GM23338 (cell line): Measurements from ENCODE around the gene RUSF1.
"Not testable (repeated sequence)": the region's sequence is repeated elsewhere in the genome, so short reads cannot be mapped to it uniquely, and the experiment has no call there.

ENCODE experiments used
- CREB1 ChIP-seq: fragments of 250-450 bp; sonication (Bioruptor Pico); IDR thresholded peaks from 2 replicates; pipeline ENCODE4 v1.5.0; 2020; ENCODE audit warnings: low read depth, mild to moderate bottlenecking, moderate library complexity
- CTCF ChIP-seq, 2 experiments: fragments of 200-600 bp in 1 of 2; sonication (generic) in 1 of 2; conservative IDR thresholded peaks; 2 replicates each; pipeline versions ENCODE4 v1.5.1 to v1.6.1; 2016 to 2017; ENCODE audit warnings: antibody characterized with exemption in 2 of 2, low read depth in 2 of 2, mild to moderate bottlenecking in 2 of 2, moderate library complexity in 1 of 2
- ETS1 ChIP-seq: IDR thresholded peaks from 2 replicates; pipeline ENCODE4 v1.6.1; 2016; ENCODE audit warnings: antibody characterized with exemption
- EZH2 ChIP-seq: fragments of 200-600 bp; sonication (generic); IDR thresholded peaks from one replicate; pipeline ENCODE4 v1.8.0; 2017; ENCODE audit warnings: antibody characterized with exemption, mild to moderate bottlenecking, low read depth; ENCODE audit not compliant: unreplicated experiment
- EZH2phosphoT487 ChIP-seq: fragments of 200-600 bp; sonication (generic); IDR thresholded peaks from one replicate; pipeline ENCODE4 v1.8.1; 2018; ENCODE audit warnings: antibody characterized with exemption; ENCODE audit not compliant: unreplicated experiment
- JUNB ChIP-seq: IDR thresholded peaks from one replicate; pipeline ENCODE4 v1.6.1; 2016; ENCODE audit warnings: antibody characterized with exemption; ENCODE audit not compliant: unreplicated experiment
- NANOG ChIP-seq: IDR thresholded peaks from 2 replicates; pipeline ENCODE4 v1.6.1; 2016; ENCODE audit warnings: antibody characterized with exemption, borderline replicate concordance
- POLR2AphosphoS5 ChIP-seq: IDR thresholded peaks from 2 replicates; pipeline ENCODE4 v1.6.1; 2016; ENCODE audit warnings: antibody characterized with exemption, low read depth
- ZNF331 ChIP-seq: fragments of 250-450 bp; sonication (Bioruptor Pico); IDR thresholded peaks from 2 replicates; pipeline ENCODE4 v1.5.0; 2020; ENCODE audit warnings: low read depth, mild to moderate bottlenecking, moderate library complexity
- TF ChIP-seq, protein P1 (sequence below): IDR thresholded peaks from one replicate; pipeline ENCODE4 v1.6.1; 2018; ENCODE audit warnings: antibody characterized with exemption; ENCODE audit not compliant: unreplicated experiment

DNA sequence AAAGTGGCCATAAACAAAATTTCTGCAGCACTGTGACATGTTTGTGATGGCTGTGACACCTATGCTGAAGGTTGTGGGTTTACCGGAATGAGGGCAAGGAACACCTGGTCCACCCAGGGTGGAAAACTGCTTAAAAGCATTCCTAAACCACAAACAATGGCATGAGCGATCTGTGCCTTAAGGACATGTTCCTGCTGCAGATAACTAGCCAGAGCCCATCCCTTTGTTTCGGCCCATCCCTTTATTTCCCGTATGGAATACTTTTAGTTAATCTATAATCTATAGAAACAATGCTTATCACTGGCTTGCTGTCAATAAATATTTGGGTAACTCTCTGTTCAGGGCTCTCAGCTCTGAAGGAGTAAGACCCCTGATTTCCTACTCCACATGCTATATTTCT, 31.6 kb upstream of the RUSF1 start:
- TF ChIP-seq CREB1 (CRISPR knock-in tag); CTCF (conservative IDR thresholded peaks at IDR 0.05; ENCODE audit: low read depth in 2 of 2); EZH2; POLR2AphosphoS5; JUNB; EZH2phosphoT487; ETS1; NANOG; ZNF331 (CRISPR knock-in tag): not testable (repeated sequence)
- TF ChIP-seq, protein P1, sequence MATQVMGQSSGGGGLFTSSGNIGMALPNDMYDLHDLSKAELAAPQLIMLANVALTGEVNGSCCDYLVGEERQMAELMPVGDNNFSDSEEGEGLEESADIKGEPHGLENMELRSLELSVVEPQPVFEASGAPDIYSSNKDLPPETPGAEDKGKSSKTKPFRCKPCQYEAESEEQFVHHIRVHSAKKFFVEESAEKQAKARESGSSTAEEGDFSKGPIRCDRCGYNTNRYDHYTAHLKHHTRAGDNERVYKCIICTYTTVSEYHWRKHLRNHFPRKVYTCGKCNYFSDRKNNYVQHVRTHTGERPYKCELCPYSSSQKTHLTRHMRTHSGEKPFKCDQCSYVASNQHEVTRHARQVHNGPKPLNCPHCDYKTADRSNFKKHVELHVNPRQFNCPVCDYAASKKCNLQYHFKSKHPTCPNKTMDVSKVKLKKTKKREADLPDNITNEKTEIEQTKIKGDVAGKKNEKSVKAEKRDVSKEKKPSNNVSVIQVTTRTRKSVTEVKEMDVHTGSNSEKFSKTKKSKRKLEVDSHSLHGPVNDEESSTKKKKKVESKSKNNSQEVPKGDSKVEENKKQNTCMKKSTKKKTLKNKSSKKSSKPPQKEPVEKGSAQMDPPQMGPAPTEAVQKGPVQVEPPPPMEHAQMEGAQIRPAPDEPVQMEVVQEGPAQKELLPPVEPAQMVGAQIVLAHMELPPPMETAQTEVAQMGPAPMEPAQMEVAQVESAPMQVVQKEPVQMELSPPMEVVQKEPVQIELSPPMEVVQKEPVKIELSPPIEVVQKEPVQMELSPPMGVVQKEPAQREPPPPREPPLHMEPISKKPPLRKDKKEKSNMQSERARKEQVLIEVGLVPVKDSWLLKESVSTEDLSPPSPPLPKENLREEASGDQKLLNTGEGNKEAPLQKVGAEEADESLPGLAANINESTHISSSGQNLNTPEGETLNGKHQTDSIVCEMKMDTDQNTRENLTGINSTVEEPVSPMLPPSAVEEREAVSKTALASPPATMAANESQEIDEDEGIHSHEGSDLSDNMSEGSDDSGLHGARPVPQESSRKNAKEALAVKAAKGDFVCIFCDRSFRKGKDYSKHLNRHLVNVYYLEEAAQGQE: not testable (repeated sequence)
